ENCODE data around the gene SLC6A7. TPM values are rescaled to one million over a fixed set of nuclear protein-coding genes. Genes with fewer than 3 reads are reported as not detected.

Gene SLC6A7
- polyA plus RNA-seq, 1 experiment = not detected

DNA sequence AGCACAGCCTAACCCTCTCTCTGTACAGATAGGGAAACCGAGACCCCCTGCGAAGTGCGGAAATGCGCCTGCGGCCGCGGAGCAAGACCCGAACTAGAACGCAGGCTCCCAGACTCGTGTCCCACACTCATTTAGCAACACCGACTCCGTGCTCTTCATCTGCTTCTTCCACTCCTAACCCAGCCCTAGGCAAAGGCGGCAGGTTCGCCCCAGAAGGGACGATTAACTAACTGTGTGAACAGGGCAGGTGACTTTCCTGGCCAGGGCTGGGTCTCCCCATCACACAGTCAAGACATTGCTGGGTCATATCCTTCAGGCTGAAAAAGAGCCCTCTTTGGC, 22.4 kb upstream of the SLC6A7 start:
- no peak for DNase-seq (ENCODE audit: low read depth, low spot score)
- TF ChIP-seq, protein P1, sequence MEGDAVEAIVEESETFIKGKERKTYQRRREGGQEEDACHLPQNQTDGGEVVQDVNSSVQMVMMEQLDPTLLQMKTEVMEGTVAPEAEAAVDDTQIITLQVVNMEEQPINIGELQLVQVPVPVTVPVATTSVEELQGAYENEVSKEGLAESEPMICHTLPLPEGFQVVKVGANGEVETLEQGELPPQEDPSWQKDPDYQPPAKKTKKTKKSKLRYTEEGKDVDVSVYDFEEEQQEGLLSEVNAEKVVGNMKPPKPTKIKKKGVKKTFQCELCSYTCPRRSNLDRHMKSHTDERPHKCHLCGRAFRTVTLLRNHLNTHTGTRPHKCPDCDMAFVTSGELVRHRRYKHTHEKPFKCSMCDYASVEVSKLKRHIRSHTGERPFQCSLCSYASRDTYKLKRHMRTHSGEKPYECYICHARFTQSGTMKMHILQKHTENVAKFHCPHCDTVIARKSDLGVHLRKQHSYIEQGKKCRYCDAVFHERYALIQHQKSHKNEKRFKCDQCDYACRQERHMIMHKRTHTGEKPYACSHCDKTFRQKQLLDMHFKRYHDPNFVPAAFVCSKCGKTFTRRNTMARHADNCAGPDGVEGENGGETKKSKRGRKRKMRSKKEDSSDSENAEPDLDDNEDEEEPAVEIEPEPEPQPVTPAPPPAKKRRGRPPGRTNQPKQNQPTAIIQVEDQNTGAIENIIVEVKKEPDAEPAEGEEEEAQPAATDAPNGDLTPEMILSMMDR (IDR thresholded peaks at IDR 0.05; ENCODE audit: low read depth, low read length) = no peak
- Histone ChIP-seq H3K4me3 (ENCODE audit: low read depth, low read length) (no peak overlapping the region), H3K27ac (ENCODE audit: low read depth, low read length) (no peak overlapping the region), H3K9me3 (ENCODE audit: control insufficient read depth, insufficient read depth, low read length) (no peaks in the 10 kb centered on the region), H3K27me3 (ENCODE audit: control insufficient read depth, insufficient read depth, low read length) (peaks cover 14% of the 10 kb centered on the region)
- POLR2A ChIA-PET = no interaction called here
- CTCF ChIA-PET = no interaction called here

- ChIA-PET POLR2A (no interaction called here), CTCF (interaction anchor here (0.7 kb wide), 1 partner anchor 183 kb away, joined by 3 read pairs; no protein-coding TSS in a partner anchor)
- no peak overlapping the region for H3K4me3 ChIP-seq (ENCODE audit: low read depth, low read length)
- no peaks in the 10 kb centered on the region for H3K9me3 ChIP-seq (ENCODE audit: control insufficient read depth, insufficient read depth, low read length)
- peaks cover 15% of the 10 kb centered on the region for H3K27me3 ChIP-seq (ENCODE audit: control insufficient read depth, insufficient read depth, low read length)
- no peak for DNase-seq (ENCODE audit: low read depth, low spot score)
- no peak overlapping the region for H3K27ac ChIP-seq (ENCODE audit: low read depth, low read length)
- TF ChIP-seq, protein P1 (IDR thresholded peaks at IDR 0.05; ENCODE audit: low read depth, low read length) = no peak
These were observed 22.0 kb upstream of the SLC6A7 start for GRCh38 chr5:150167908-150168307.

- TF ChIP-seq, protein P1 (IDR thresholded peaks at IDR 0.05; ENCODE audit: low read depth, low read length) = no peak
- ChIA-PET POLR2A (no interaction called here), CTCF (interaction anchor here (1.4 kb wide), 1 partner anchor 50 kb away, joined by 4 read pairs; no protein-coding TSS in a partner anchor)
- H3K27me3 ChIP-seq (ENCODE audit: control insufficient read depth, insufficient read depth, low read length) = peaks cover 16% of the 10 kb centered on the region
- H3K9me3 ChIP-seq (ENCODE audit: control insufficient read depth, insufficient read depth, low read length) = no peaks in the 10 kb centered on the region
- H3K27ac ChIP-seq (ENCODE audit: low read depth, low read length) = no peak overlapping the region
- no peak overlapping the region for H3K4me3 ChIP-seq (ENCODE audit: low read depth, low read length)
- no peak for DNase-seq (ENCODE audit: low read depth, low spot score)
These were observed 21.0 kb upstream of the SLC6A7 start for GRCh38 chr5:150168864-150169263.

GRCh38 chr5:150172145-150172544, 17.7 kb upstream of the SLC6A7 start:
- POLR2A ChIA-PET = no interaction called here
- Histone ChIP-seq H3K27me3 (ENCODE audit: control insufficient read depth, insufficient read depth, low read length) (peaks cover 16% of the 10 kb centered on the region), H3K9me3 (ENCODE audit: control insufficient read depth, insufficient read depth, low read length) (no peaks in the 10 kb centered on the region), H3K4me3 (ENCODE audit: low read depth, low read length) (no peak overlapping the region), H3K27ac (ENCODE audit: low read depth, low read length) (no peak overlapping the region)
- peak; percentile 42 for DNase-seq (ENCODE audit: low read depth, low spot score)
- TF ChIP-seq, protein P1 (IDR thresholded peaks at IDR 0.05; ENCODE audit: low read depth, low read length) = no peak
- CTCF ChIA-PET = interaction anchor here (1.2 to 1.7 kb wide), 2 partner anchors 10 to 42 kb away, joined by 6 to 10 read pairs; no protein-coding TSS in a partner anchor

DNA sequence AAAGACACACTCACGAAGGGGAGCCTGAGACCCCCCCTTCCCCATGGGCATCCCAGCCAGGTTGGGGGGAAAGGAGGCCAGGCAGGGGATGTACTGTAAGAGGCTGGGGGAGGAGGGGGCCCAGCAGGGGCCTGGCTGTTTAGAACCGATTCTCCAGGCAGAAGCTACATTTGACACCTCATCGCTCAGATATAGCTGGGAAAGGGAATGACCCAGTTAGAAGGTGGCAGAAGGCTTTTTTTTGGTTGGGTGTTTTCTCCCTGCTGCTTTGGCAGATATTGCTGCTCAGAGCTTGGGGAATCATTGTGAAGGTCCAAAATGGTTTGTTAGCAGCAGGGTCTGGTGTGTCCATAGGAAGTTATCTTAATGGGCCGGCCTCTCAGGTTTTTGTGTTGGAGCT, 17.3 kb upstream of the SLC6A7 start:
- TF ChIP-seq, protein P1 (IDR thresholded peaks at IDR 0.05; ENCODE audit: low read depth, low read length) = no peak
- DNase-seq (ENCODE audit: low read depth, low spot score) = no peak
- Histone ChIP-seq H3K27ac (ENCODE audit: low read depth, low read length) (no peak overlapping the region), H3K9me3 (ENCODE audit: control insufficient read depth, insufficient read depth, low read length) (no peaks in the 10 kb centered on the region), H3K27me3 (ENCODE audit: control insufficient read depth, insufficient read depth, low read length) (peaks cover 16% of the 10 kb centered on the region), H3K4me3 (ENCODE audit: low read depth, low read length) (no peak overlapping the region)
- CTCF ChIA-PET = interaction anchor here (1.2 to 1.7 kb wide), 2 partner anchors 10 to 43 kb away, joined by 6 to 10 read pairs; no protein-coding TSS in a partner anchor
- POLR2A ChIA-PET = no interaction called here

All from AG04450 (cell line).